ENCODE results near the gene WWTR1.

- TF ChIP-seq CTCF (IDR thresholded peaks at IDR 0.05): no peak
- no peak for TF ChIP-seq POLR2A (IDR thresholded peaks at IDR 0.05)
Measured at GRCh38 chr3:149639093-149639486, 18.7 kb downstream of the WWTR1 start.

All from uterus (tissue), 2 donors.